SK-N-SH (cell line): ENCODE results near the gene BSN. TPM values are rescaled to one million over a fixed set of nuclear protein-coding genes. Genes with fewer than 3 reads are reported as not detected.
A peak's percentile ranks its signal among the peaks of the same experiment; 100 is the strongest.

Experiments used
- CTCF ChIA-PET: fragments of 300-600, 350-600 bp; formaldehyde crosslinking; extraction: SDS; loops from one replicate; lab custom pipeline; 2021; lab: Yijun Ruan, JAX
- POLR2A ChIA-PET: fragments of 350-600 bp; sonication (Branson Sonifier 250); formaldehyde crosslinking; extraction: SDS; loops from one replicate; lab custom pipeline; 2020; ENCODE audit warnings: antibody characterized with exemption, inconsistent platforms; lab: Yijun Ruan, JAX
- DNase-seq: peaks from one replicate; pipeline ENCODE4 v3.0.0; 2012
- H2AFZ ChIP-seq: fragments of 200-600 bp; sonication (generic); 2 replicates; pipeline ENCODE4 v1.8.1; 2016; ENCODE audit warnings: antibody characterized with exemption, mild to moderate bottlenecking, low read depth
- H3F3A ChIP-seq: fragments of 200-600 bp; sonication (generic); replicated peaks from 2 replicates; pipeline ENCODE3; 2016; ENCODE audit warnings: antibody characterized with exemption, mild to moderate bottlenecking; ENCODE audit not compliant: insufficient read depth
- H3K27ac ChIP-seq, 2 experiments: fragments of 200-500 bp in 1 of 2; fragments of 200-600 bp in 1 of 2; sonication (Bioruptor generic) in 1 of 2; sonication (generic), shearing (Covaris generic) in 1 of 2; 2 replicates each; pipeline versions ENCODE4 v1.5.1 to v1.6.1; 2014 to 2016; ENCODE audit warnings: low read depth in 2 of 2, inconsistent platforms in 1 of 2, low read length in 1 of 2, mild to moderate bottlenecking in 1 of 2, mixed read lengths in 1 of 2
- H3K27me3 ChIP-seq: fragments of 200-600 bp; sonication (generic), shearing (Covaris generic); 2 replicates; pipeline ENCODE4 v1.6.1; 2016; ENCODE audit warnings: mixed run types; ENCODE audit not compliant: insufficient read depth
- H3K36me3 ChIP-seq, 2 experiments: fragments of 200-500 bp in 1 of 2; fragments of 200-600 bp in 1 of 2; sonication (Bioruptor generic) in 1 of 2; sonication (generic) in 1 of 2; replicated peaks in 1 of 2; 2 replicates each; pipeline versions ENCODE3 to v1.5.1; 2014 to 2016; ENCODE audit warnings: low read length in 1 of 2, mild to moderate bottlenecking in 1 of 2; ENCODE audit not compliant: insufficient read depth in 2 of 2, control insufficient read depth in 1 of 2
- H3K4me1 ChIP-seq, 2 experiments: fragments of 200-500 bp in 1 of 2; fragments of 200-600 bp in 1 of 2; sonication (Bioruptor generic) in 1 of 2; sonication (generic), shearing (Covaris generic) in 1 of 2; 2 replicates each; pipeline versions ENCODE4 v1.5.1 to v1.6.1; 2014 to 2016; ENCODE audit warnings: low read depth in 1 of 2, low read length in 1 of 2, mixed run types in 1 of 2; ENCODE audit not compliant: insufficient read depth in 2 of 2, control insufficient read depth in 1 of 2
- H3K4me2 ChIP-seq: fragments of 200-600 bp; sonication (generic), shearing (Covaris generic); 2 replicates; pipeline ENCODE4 v1.6.1; 2017; ENCODE audit warnings: mixed run types
- H3K4me3 ChIP-seq, 2 experiments: fragments of 200-500 bp in 1 of 2; fragments of 200-600 bp in 1 of 2; sonication (Bioruptor generic) in 1 of 2; sonication (generic), shearing (Covaris generic) in 1 of 2; 2 replicates each; pipeline versions ENCODE4 v1.5.1 to v1.8.1; 2014 to 2016; ENCODE audit warnings: low read depth in 2 of 2, inconsistent platforms in 1 of 2, low read length in 1 of 2, mild to moderate bottlenecking in 1 of 2, mixed read lengths in 1 of 2, moderate library complexity in 1 of 2
- H3K79me2 ChIP-seq: fragments of 200-600 bp; sonication (generic); 2 replicates; pipeline ENCODE4 v1.8.1; 2017; ENCODE audit warnings: mild to moderate bottlenecking; ENCODE audit not compliant: insufficient read depth
- H3K9ac ChIP-seq: fragments of 200-600 bp; sonication (generic); 2 replicates; pipeline ENCODE4 v1.6.1; 2017; ENCODE audit warnings: mixed run types
- H3K9me2 ChIP-seq: fragments of 200-600 bp; sonication (generic); 2 replicates; pipeline ENCODE4 v1.6.1; 2017; ENCODE audit warnings: mixed run types
- H3K9me3 ChIP-seq: fragments of 200-600 bp; sonication (generic); 2 replicates; pipeline ENCODE4 v1.6.1; 2017; ENCODE audit warnings: mixed run types, mild to moderate bottlenecking, moderate library complexity
- H4K20me1 ChIP-seq: fragments of 200-600 bp; sonication (generic); 2 replicates; pipeline ENCODE4 v1.6.1; 2017; ENCODE audit warnings: mild to moderate bottlenecking, mixed run types; ENCODE audit not compliant: insufficient read depth
- CTCF ChIP-seq: fragments of 200-600 bp; sonication (generic); IDR thresholded peaks from 2 replicates; pipeline ENCODE4 v1.6.1; 2017; ENCODE audit warnings: antibody characterized with exemption, mild to moderate bottlenecking, moderate library complexity
- ELF1 ChIP-seq: IDR thresholded peaks from 2 replicates; pipeline ENCODE4 v1.4.0; 2012
- EP300 ChIP-seq, 2 experiments: IDR thresholded peaks; 2 replicates each; pipeline versions ENCODE4 v1.4.0 to v1.6.1; 2012; ENCODE audit warnings: borderline replicate concordance in 1 of 2, low read depth in 1 of 2, low read length in 1 of 2
- FOXJ3 ChIP-seq: sonication (generic); formaldehyde crosslinking; IDR thresholded peaks from 2 replicates; pipeline ENCODE4 v1.5.1; 2020; ENCODE audit warnings: mild to moderate bottlenecking, missing genetic modification reagents
- FOXM1 ChIP-seq: IDR thresholded peaks from 2 replicates; pipeline ENCODE4 v1.4.0; 2012; ENCODE audit warnings: low read depth, mild to moderate bottlenecking
- GATA2 ChIP-seq: sonication (generic); formaldehyde crosslinking; IDR thresholded peaks from 2 replicates; pipeline ENCODE4 v1.5.0; 2020; ENCODE audit warnings: mild to moderate bottlenecking, missing genetic modification reagents
- JUND ChIP-seq: IDR thresholded peaks from 2 replicates; pipeline ENCODE4 v1.4.0; 2012
- MAX ChIP-seq: IDR thresholded peaks from 2 replicates; pipeline ENCODE4 v1.4.0; 2012; ENCODE audit warnings: low read depth
- MXI1 ChIP-seq: IDR thresholded peaks from 2 replicates; pipeline ENCODE4 v1.6.1; 2012; ENCODE audit warnings: mild to moderate bottlenecking, low read depth, low read length, improper control_type of control experiment
- NFIC ChIP-seq: IDR thresholded peaks from 2 replicates; pipeline ENCODE4 v1.4.0; 2012; ENCODE audit warnings: borderline replicate concordance
- POLR2AphosphoS5 ChIP-seq: IDR thresholded peaks from 2 replicates; pipeline ENCODE4 v1.6.1; 2012; ENCODE audit warnings: low read depth, low read length
- RAD21 ChIP-seq: IDR thresholded peaks from 2 replicates; pipeline ENCODE4 v1.6.1; 2012; ENCODE audit warnings: mild to moderate bottlenecking, low read length
- REST ChIP-seq: IDR thresholded peaks from 2 replicates; pipeline ENCODE4 v1.6.1; 2012; ENCODE audit warnings: mild to moderate bottlenecking, low read depth, low read length, moderate library complexity
- SMC3 ChIP-seq: IDR thresholded peaks from 2 replicates; pipeline ENCODE4 v1.6.1; 2012; ENCODE audit warnings: low read depth, low read length, improper control_type of control experiment
- TAF1 ChIP-seq: IDR thresholded peaks from 2 replicates; pipeline ENCODE4 v1.6.1; 2012; ENCODE audit warnings: low read depth, mild to moderate bottlenecking, low read length, moderate library complexity, borderline replicate concordance
- TCF12 ChIP-seq: IDR thresholded peaks from 2 replicates; pipeline ENCODE4 v1.4.0; 2012
- TEAD4 ChIP-seq: IDR thresholded peaks from 2 replicates; pipeline ENCODE4 v1.4.0; 2012; ENCODE audit warnings: mild to moderate bottlenecking, borderline replicate concordance; ENCODE audit not compliant: insufficient read depth
- whole genome bisulfite sequencing: methylation state at CpG from one replicate; pipeline ENCODE4 v1.1.6; 2017; ENCODE audit warnings: low lambda C conversion rate; 5-methylcytosine and 5-hydroxymethylcytosine counted together
- polyA plus RNA-seq, 3 experiments: library from polyadenylated mRNA; depleted of rRNA; stranded (reverse); fragments of >200 nt; gene quantifications; 2 replicates each; pipeline ENCODE4 v1.2.3, GENCODE V29; 2012

BSN gene
- polyA plus RNA-seq, 1 of the 3 experiments (the other 2 are of a cell fraction), result 0.07 TPM

GRCh38 chr3:49609314-49609713 lies 55.0 kb downstream of the BSN start:
- CTCF ChIA-PET, result interaction anchor here (1.1 to 2.4 kb wide), 4 partner anchors 10 to 70 kb away, joined by 3 to 7 read pairs (median 4); no protein-coding TSS in a partner anchor
- no peaks in the 10 kb centered on the region for H3K79me2 ChIP-seq
- H2AFZ ChIP-seq, result no peak overlapping the region
- H3K9me2 ChIP-seq, result no peaks in the 10 kb centered on the region
- DNase-seq, result no peak
- TF ChIP-seq POLR2AphosphoS5 (no peak), GATA2 (CRISPR knock-in tag) (no peak), FOXJ3 (no peak), MAX (no peak), REST (no peak), RAD21 (no peak)
- no peak overlapping the region for H3K4me3 ChIP-seq
- no peaks in the 10 kb centered on the region for H3K36me3 ChIP-seq
- peak overlapping the region in 1 of 2 experiments; percentile 68; a peak in 2 of 4 replicates for H3K27ac ChIP-seq
- H3F3A ChIP-seq, result no peaks in the 10 kb centered on the region
- no peak overlapping the region for H3K9ac ChIP-seq
- WGBS, result 62% methylated on average over 5 of the region's 5 CpGs
- H3K27me3 ChIP-seq, result no peaks in the 10 kb centered on the region
- no peaks in the 10 kb centered on the region for H4K20me1 ChIP-seq
- H3K4me2 ChIP-seq, result no peak overlapping the region
- H3K4me1 ChIP-seq, result peaks cover 0 to 29% of the 10 kb centered on the region in 2 experiments; a peak in 1 of 4 replicates
- POLR2A ChIA-PET, result interaction anchor here (0.6 kb wide), 1 partner anchor 135 kb away, joined by 7 read pairs; no protein-coding TSS in a partner anchor
- no peaks in the 10 kb centered on the region for H3K9me3 ChIP-seq

- no peaks in the 10 kb centered on the region for H3K9me2 ChIP-seq
- ChIA-PET POLR2A (no interaction called here), CTCF (interaction anchor here (1.0 to 2.4 kb wide), 5 partner anchors 10 to 70 kb away, joined by 3 to 7 read pairs (median 3); no protein-coding TSS in a partner anchor)
- no peaks in the 10 kb centered on the region for H4K20me1 ChIP-seq
- peak overlapping the region in 1 of 2 experiments; percentile 68; a peak in 2 of 4 replicates for H3K27ac ChIP-seq
- H3K4me3 ChIP-seq, result no peak overlapping the region
- 34% methylated on average over 5 of the region's 6 CpGs for WGBS
- no peaks in the 10 kb centered on the region for H3K79me2 ChIP-seq
- H3K4me2 ChIP-seq, result no peak overlapping the region
- no peak overlapping the region for H3K9ac ChIP-seq
- no peaks in the 10 kb centered on the region for H3K36me3 ChIP-seq
- no peaks in the 10 kb centered on the region for H3K9me3 ChIP-seq
- no peaks in the 10 kb centered on the region for H3F3A ChIP-seq
- peak; percentile 65 for DNase-seq
- no peak overlapping the region for H2AFZ ChIP-seq
- peaks cover 0 to 29% of the 10 kb centered on the region in 2 experiments; a peak in 1 of 4 replicates for H3K4me1 ChIP-seq
- no peaks in the 10 kb centered on the region for H3K27me3 ChIP-seq
- TF ChIP-seq TEAD4, result no peak
- no peak for TF ChIP-seq JUND
- no peak for TF ChIP-seq FOXJ3
- TF ChIP-seq MXI1, result no peak
- TF ChIP-seq ELF1, result no peak
- no peak for TF ChIP-seq TAF1
- peak; percentile 12; the same call in 1 of the 2 replicates for TF ChIP-seq SMC3
- no peak for TF ChIP-seq NFIC
- TF ChIP-seq CTCF, result no peak
- no peak for TF ChIP-seq FOXM1
- TF ChIP-seq EP300 (IDR thresholded peaks at IDR 0.05; ENCODE audit: borderline replicate concordance in 1 of 2, low read depth in 1 of 2, low read length in 1 of 2), result peak in 1 of 2 experiments; percentile 60; a peak in 2 of 4 replicates
- peak; percentile 15; the same call in 1 of the 2 replicates for TF ChIP-seq TCF12
- no peak for TF ChIP-seq REST
These were observed 55.5 kb downstream of the BSN start for GRCh38 chr3:49609815-49610214.
